AG08395 (cell line): ENCODE data around the gene MAP2K4.

Experiments
- DNase-seq: peaks from one replicate; pipeline ENCODE4 v3.0.0; 2012; ENCODE audit warnings: mixed read lengths, low spot score

The MAP2K4 gene

DNA sequence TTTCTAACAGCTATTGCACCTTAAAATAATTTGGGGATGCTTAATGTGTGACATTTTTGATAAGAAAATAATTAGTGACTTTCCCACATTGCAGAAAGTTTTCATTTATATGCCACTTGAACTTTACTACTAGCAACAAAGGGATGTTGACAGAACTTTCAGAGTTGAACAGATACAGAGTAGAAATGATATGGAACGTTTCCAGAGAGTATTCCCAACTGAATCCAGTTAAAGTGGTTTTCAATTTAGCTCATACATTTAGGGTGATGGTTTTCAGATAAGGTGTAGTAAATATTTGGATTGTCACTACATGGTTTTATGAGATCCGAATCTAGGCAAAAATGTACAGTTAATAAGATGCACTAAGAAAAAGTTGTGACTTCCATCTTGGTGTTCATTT is 17.3 kb downstream of the MAP2K4 start:
- no peak for DNase-seq

DNA sequence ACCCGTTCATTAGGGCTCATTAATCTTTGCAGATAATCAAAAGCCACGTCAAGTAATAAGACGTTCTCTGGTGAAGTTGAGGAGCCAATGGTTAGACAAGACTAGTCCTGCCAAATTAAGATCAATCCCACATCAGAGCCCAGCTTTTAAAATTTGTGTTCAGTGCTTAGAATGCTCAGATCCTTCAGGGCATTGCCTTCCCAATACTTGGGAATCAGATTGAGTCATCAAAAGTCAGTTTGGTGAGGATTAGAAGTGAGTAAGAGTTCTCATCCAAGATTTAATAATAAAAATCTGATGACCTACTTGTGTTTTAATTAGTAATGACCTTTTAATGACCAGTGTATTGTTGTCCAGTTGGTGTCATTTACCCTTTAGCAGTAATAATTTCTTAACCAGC is 19.8 kb downstream of the MAP2K4 start:
- DNase-seq, result no peak

DNA sequence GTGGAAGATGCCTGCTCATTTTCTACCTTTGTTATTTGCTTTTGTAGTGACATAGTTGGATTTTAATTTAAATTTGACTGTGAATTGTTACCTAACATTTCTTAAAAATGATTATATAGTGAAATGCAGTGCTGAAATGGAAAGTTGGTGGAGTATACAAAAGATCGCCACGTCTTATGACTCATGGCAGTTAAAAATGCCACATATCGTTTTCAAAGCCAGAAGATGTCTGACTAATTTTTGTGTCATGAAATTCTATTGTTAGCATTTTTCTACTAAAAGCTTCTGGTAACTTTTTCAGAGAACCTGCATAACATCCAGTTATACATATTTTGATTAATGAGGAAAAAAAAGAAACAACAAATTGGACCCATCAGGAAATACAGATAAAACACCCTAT is 20.6 kb downstream of the MAP2K4 start:
- peak; percentile 81 for DNase-seq

DNA sequence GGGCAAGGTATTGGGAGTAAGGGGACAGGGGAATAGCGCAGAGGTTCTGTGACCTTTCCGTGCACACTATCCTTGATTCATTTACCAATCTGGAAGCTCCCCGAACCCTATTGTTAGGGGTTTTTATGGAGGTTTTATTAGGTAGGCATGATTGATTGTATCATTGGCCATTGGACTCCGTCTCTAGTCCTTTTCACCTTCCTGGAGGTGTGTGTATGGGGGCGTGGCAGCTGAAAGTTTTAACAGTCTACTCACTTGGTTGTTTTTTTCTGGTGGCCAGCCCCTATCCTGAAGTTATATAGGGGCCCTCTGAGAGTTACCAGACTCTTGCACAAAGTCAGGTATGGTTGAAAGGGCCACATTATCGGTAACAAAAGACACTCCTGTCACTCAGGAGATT is 23.0 kb downstream of the MAP2K4 start:
- DNase-seq, result no peak

DNA sequence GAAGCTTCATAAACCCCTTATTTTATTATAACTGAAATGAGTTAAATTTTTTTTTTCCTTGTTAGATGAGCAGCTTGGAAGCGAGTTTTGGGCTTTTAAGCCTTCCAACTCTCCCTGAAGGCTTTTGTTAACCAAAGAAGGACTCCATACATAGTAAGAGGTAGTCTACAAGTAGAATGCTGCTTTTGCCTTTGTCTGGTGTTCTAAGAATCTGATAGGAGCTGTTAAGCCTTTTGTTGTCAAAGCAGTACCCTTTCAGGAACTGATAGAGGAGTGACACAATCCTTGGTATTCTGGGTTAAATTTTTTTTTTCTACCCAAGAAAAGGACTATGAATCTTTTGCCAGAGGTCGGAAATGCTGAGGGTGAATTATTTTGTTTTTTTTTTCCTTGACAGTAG is 26.1 kb downstream of the MAP2K4 start:
- no peak for DNase-seq

DNA sequence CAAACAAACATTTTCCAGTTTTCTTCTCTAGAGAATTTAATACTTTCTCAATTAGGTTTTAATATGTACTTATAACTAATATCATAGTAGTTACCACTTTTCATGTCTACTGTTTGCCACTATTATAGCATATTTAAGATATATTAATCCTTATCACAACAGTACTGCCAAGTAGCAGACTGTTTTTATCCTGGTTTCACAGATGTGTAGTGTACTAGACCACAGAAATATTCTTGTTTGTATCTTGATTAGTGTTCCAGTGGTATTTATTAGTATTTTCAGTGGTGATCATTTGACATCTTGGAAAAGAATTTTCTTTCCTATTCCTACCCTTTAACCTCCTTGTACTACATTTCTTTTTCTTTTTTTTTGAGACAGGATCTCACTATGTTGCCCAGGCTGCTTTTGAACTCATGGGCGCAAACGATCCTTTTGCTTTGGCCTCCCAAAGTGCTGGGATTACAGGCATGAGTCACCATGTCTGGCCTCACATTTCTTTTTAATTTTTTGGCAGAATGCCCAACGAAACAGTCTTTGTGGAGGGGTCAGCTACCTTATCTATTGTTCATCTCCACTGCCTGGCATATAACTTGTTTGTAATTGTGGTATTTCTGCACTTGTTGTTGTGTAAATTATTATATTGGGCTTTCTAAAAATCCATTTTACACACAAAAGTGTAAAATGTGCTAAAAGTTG is 27.2 kb downstream of the MAP2K4 start:
- no peak for DNase-seq

DNA sequence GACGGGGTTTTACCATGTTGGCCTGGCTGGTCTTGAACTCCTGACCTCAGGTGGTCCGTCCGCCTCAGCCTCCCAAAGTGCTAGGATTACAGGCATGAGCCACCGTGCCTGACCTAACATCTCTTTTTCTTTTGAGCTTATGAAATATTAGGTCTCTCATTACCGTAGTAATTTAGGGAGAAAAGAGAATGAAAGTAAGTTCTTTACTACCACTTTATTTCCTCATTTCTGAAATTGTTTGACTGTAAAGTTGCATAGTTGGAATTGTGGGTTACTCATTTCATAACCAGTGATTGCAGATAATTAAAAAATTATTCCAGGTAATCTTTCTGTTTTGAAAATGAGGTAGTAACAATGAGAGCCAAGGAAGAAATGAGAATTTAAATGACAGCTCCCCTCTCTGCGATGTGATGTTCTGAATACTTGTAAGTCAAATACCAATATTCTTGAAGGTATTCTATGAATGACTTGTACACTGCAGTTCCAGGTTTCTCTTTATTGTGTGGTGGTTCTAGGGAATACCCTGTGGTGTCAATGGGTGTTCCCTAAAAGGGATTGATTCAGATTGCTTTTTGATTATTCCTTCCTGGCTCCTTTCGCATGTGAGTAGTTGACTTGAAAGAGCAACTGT is 28.3 kb downstream of the MAP2K4 start:
- DNase-seq, result no peak

DNA sequence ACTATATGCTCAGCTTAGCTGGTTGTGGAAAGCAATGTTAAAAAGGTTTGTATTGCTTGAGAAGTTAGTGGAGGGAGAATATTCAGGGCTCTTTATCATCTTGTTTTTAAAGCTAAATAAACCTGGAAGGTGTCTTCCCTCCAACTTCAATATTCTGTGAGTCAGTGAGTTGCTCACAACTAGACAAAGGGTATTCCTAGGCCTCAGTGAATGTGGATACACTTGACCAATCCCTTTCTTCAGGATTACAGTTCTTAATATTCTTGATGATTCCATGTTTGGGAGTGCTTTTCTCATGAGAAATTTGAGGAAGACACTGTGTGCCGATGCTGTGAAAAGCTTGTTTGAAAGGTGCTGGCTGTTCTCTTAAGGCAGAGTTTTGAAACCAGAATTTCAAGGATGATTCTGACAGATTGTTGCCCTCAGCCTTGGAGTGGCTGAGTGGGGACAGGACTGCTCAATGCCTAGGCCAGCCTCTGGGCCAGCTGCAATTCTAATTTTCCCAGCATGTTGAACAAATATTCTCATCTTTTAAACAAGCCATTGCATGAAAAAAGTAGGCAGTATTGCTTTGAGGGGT is 30.1 kb downstream of the MAP2K4 start:
- no peak for DNase-seq

DNA sequence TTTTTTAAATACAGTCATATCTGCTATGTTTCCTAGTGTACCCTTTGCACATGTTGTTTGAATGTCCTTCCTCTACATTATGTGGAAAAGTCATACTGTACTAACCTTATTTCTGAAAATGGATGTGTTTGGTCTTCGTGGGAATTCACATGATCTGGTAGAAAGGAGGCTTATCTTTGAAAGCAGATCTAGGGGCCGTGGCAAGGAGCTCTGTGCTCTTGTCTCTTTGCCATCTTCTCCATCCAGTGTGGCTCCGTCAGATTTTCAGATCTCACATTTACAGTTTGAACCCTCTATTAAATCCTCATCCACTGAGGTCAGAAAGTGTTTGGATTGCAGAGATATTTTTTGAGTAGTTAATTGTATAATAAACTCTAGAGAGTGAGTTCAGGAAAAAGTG is 32.9 kb downstream of the MAP2K4 start:
- no peak for DNase-seq

DNA sequence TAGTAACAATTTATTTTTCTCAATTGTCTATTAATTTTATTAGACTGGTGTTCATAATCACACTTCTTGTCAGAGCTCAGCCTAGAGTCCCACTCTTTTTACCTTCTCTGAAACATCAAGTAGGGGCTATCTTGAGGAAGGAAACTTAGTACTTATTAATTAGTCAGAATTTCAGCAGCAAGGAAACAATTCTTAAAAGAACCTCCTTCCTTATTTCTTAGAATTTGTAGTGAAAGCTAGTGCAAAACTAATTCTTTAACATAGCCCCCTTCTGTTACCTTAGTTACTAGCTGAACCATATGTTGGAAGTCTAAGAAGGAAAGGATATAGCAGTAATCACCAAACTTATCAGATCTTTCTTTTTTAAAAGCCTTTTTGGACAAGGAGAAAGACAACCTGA is 35.2 kb downstream of the MAP2K4 start:
- DNase-seq, result no peak

DNA sequence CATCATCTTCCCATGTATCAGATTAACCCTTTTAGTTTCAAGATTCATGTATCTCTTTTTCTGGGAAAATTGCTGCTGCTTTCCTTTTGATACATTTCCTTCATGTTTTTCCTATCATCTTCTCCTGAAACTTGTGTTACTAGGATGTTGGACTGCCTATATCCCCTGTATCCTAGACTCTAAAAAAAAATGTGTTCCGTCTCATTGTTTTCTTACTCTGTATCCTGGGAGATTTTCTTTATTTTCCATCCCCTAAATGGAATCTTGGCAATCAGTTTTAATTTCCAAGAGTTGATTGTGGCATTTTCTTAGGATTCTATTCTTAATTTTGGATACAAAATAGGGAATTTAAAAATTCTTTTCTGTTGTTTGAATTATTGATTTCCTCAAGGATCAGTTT is 36.8 kb downstream of the MAP2K4 start:
- DNase-seq, result no peak

DNA sequence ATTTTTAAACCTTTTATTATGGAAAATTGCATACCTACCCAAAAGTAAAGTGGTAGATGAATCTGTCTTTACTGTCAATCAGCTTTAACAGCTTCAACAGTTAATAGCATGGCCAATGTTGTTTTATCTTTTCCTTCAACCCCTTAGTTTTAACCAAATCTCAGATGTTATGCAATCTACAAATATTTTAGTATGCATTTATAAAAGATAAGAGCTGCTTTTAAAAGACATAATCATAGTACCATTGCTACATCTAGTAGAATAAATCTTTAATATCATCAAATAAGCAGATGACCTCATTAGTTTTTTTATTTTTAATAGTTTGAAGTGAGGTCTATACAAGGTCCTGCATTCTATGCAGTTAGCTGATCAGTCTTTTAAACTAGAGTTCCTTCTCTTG is 37.9 kb downstream of the MAP2K4 start:
- DNase-seq, result no peak

DNA sequence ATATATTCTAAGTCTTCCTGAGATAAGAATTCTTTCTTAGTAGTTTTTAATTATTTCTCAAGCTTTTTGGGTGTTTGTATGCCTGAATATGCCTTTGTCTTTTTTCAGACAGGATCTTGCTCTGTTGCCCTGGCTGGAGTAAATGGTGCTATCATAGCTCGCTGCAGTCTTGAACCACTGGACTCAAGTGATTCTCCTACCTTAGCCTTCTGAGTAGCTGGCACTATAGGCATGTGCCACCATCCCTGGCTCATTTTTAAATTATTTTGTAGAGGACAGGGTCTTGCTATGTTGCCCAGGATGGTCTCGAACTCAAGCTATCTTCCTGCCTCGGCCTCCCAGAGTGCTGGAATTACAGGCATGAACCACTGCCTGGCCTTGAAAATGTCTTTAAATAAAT is 41.6 kb downstream of the MAP2K4 start:
- DNase-seq, result no peak

DNA sequence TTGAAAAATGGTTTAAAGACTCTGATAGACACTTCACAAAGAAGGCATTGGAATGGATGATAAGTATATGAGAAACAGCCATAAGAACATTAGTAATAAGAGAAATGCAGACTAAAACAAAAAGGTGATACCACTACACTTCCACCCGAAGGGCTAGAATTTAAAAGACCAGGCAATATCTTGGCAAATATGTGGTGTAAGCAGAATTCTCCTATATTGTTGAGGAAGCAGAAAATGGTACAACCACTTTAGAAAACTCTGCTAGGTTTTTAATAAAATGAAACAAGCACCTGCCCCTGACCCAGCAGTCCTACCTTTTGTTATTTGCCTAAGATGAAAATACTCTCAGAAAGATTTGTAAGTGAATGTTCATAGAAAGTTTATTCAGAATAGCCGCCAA is 43.7 kb downstream of the MAP2K4 start:
- DNase-seq, result no peak

DNA sequence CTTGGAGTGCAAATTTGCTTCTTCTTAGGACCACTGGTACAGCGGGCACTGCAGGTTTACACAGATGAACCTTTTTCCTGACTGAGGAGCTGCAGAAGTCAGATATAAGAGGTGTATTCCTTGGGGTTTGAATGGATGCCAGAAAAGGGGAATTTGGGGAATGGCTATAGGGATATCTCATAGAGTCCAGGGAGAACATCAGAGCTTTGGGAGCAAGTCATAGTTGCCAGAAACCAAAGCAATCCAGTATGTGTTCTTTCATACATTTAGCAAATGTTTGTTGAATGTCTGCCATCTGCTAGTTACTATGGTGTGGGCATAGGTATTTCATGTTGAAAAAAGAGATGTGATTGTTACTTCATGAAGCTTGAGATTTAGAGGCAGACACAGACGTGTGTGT is 46.8 kb downstream of the MAP2K4 start:
- DNase-seq, result no peak

DNA sequence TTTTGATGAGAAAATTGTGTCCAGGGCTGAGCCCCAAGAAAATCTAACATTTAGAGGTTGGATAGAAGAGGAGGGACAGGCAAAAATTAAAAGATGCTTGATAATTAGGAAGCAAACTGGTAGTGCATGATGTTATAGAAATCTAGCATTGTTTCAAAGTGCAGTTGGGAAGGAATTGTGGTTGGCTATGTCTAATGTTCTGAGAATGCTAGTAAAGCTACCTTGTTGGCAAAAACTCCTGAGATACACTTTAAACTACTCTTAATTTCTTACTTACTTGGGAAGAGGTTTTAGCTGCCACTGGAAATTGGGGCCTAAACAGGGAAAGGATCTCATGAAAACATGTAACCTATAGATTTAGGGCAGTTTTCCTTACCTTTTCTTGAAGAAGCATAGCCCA is 48.3 kb downstream of the MAP2K4 start:
- no peak for DNase-seq

DNA sequence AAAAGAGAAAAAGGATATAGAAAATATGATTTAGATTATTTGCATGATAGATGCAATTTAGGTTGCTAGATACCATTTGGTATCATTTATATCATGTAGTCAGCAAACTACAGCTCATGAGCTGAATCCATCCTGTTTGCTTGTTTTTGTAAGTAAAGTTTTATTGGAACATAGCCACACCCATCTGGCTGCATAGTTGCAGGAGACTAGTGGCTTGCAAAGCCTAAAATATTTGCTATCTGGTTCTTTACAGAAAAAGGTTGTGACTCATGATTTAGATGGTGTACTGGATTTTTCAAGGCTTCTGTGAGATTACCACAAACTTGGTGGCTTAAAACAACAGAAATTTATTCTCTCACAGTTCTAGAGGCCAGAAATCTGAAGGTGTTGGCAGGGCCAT is 49.9 kb downstream of the MAP2K4 start:
- DNase-seq, result peak; percentile 58

DNA sequence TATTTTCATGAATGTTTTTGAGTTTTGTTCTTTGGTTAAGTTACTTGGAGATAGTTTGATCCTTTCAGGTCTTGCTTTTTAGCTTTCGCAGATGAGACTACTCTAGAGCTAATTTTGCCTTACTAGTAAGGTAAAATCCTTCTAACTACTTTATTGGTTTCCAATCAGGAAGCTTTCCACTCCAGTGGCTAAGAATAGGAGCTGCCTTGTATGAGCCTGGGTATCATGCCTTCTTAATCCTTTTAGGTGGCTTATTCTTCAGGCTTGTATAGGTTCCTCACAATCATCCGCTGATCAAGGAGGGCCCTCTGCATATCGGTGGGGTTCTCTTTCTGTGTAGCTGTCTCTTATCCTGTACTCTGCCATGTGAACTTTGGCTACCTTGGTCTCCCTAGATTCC is 53.7 kb downstream of the MAP2K4 start:
- DNase-seq, result no peak

DNA sequence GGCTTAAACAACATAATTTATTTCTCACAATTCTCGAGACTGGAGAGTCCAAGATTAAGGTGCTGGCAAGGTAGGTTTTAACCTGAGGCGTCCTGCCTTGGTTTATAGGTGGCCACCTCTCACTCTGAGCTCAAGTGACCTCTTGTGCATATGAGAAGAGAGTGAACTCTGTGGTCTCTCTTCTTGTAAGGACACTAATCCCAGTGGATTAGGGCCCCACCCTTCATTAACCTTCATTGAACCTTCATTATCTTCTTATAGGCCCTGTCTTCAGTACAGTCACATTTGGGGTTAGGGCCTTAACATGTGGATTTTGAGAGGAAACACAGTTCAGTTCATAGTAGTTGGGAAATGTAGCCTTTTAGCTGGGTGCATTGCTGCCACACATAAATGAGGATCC is 57.1 kb downstream of the MAP2K4 start:
- DNase-seq, result no peak

DNA sequence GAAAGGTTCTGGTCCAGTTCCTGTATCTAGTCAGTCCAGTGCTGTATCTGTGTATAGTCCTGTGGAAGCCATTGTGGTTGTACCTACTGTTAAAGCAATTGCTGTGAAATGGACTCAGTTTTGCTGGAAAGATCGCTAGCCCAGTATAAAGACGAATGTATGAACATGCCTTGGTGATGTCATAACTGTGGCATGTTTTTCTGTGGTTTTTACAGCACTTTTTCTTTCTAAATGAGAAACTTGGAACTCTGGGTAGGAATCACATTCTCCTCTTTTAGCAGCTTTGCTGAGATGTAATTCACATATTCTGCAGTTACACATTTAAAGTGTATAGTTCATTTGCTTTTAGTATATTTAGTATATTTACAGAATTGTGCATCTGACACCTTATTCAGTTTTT is 58.1 kb downstream of the MAP2K4 start:
- peak; percentile 75 for DNase-seq

DNA sequence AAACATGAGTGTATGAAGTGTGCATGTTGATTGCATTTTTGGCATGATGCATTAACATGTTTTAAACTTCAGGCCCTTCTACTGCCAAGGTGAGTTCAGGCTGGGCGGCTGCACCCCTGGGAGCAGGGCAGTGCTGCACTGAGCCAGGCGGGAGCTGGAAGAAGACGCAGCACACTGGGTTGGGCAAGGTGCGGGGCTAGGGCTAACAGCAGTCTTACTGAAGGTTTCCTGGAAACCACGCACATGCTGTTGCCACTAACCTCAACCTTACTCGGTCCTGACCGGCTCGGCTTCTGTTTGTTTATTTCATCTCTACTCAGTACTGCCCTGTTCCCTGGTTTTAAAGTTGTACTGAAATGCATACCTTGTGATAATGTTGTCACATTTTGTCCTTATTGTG is 61.0 kb downstream of the MAP2K4 start:
- no peak for DNase-seq

DNA sequence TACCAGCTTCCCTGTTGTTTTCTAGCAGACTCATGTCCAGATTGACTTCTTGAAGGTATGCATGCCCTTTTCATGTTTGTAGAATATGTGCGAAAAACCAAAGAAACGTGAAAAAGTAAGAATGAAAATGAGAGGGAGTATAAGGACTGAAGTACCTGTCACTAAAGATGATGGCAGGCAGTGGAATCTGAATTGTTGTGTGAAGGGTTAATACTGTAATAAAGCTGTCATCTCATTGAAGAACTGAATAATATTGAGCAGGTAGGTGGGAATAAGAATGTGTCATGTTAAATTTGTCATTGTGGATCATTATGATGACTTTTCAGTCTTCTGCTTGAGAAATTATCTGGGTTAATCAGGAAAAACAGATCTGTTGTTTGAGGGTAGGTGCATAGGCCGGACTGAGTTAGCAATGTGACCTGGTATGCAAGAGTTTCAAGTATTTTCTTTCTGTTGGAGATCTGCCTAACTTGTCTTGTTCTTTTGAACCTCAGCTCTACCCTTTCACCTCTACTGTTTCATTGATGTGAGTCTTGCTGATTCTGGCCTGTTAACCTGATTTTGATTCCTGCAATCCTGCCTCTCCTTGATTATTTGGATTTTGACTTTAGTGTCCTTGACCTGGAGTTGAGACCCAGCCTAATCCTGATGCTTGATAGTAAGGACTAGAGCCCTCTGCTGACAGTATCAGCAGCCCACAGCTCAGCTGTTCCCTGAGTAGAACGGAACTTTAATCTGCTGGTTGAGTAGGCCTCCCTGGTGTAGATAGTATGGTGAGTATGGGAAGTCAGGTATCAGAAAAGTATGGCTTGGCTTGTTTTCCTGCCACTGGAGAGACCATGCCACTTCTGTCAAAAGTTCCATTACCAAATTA is 64.6 kb downstream of the MAP2K4 start:
- no peak for DNase-seq

DNA sequence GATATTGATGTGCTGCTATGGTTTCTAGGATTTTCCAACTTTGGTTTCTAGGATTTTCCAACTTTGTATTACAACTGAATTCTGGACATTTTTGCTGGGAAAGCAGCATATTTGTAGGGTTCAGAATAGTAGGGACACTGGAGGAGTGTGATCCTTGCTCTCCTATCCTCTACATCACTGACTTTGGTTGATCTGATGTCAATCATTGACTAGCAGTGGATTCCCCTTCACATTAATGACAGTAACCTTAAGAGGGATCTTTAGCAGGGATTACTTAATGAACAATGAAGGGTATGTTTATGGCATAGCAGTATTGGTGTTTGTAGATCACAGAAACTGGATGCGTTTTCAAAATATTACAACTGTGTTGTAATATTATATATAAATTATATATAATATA is 67.4 kb downstream of the MAP2K4 start:
- DNase-seq, result no peak
